ENCODE measurements around the gene GAPVD1.
A peak's percentile ranks its signal among the peaks of the same experiment; 100 is the strongest.
"Not testable (repeated sequence)": the region's sequence is repeated elsewhere in the genome, so short reads cannot be mapped to it uniquely, and the experiment has no call there.

GAPVD1 gene

DNA sequence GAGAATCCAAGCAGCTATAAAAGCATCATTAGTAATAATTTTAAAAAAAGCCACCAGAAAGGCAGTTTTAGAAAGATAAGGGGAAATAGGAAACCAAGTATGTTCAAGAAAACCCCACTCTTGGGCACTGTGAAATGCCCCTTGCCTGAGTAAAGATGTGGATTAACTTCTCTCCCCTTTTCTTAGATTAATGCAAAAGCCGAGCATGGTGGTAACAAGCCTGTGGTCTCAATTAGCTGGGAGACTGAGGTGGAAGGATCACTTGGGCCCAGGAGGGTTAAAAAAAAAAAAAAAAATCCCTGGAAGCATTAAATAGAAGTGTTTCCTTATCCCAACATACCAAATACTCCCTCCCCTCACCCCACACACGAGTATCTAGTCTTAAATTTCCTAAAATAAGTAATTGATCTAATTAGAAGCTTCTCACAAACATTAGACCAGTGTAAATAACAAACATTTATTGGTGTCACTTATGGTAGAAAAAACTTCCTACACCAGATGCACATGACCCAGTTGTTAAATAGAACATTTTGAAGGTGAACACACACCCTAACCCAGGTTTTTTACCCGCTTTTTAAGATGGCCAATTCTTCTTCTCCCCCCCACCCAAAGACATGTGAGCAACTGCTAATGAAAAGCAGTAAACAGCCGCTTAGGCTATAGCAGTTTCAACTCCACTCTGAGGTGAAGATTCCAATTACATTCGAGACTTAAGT is 25.7 kb upstream of the GAPVD1 start:
- Histone ChIP-seq H3K4ac (ENCODE audit: low read depth, low read length) (no peak overlapping the region), H3K27ac (ENCODE audit: low read depth, low read length) (no peak overlapping the region), H3K4me1 (ENCODE audit: control insufficient read depth in 1 of 2, insufficient read depth in 2 of 2, low read length in 2 of 2) (peaks cover 4 to 8% of the 10 kb centered on the region in 2 experiments), H3K9me3 (ENCODE audit: insufficient read depth, low read depth, low read length) (no peaks in the 10 kb centered on the region), H3K4me2 (ENCODE audit: low read length) (no peak overlapping the region), H4K8ac (ENCODE audit: low read depth, low read length) (no peak overlapping the region), H3K79me2 (ENCODE audit: control insufficient read depth, insufficient read depth, low read length, poor library complexity) (peaks cover 7% of the 10 kb centered on the region), H4K12ac (ENCODE audit: low read depth, low read length) (no peak overlapping the region), H4K91ac (ENCODE audit: low read depth, low read length) (no peak overlapping the region), H3K79me1 (ENCODE audit: low read length) (peaks cover 5% of the 10 kb centered on the region), H2BK5ac (ENCODE audit: low read depth, low read length, poor library complexity) (no peak overlapping the region), H2AFZ (ENCODE audit: insufficient read depth, low read length, poor library complexity) (no peak overlapping the region), H3K27me3 (ENCODE audit: insufficient read depth, low read length) (no peaks in the 10 kb centered on the region), H3K14ac (ENCODE audit: low read length) (no peak overlapping the region), H2BK12ac (ENCODE audit: low read length) (no peak overlapping the region), H3K23ac (ENCODE audit: low read length) (no peak overlapping the region), H3K18ac (ENCODE audit: low read length) (no peak overlapping the region), H3K9ac (ENCODE audit: low read length) (no peak overlapping the region), H3K4me3 (ENCODE audit: low read depth, low read length) (no peak overlapping the region), H2AK5ac (ENCODE audit: low read length) (no peak overlapping the region), H3K36me3 (ENCODE audit: control insufficient read depth in 1 of 2, insufficient read depth in 2 of 2, low read length in 2 of 2) (peaks cover 24 to 44% of the 10 kb centered on the region in 2 experiments), H2BK120ac (ENCODE audit: insufficient read depth, low read length, poor library complexity) (no peak overlapping the region)
- DNase-seq: peak in 1 of 2 donors; percentile 27
- no CpG with 5 or more reads among the region's 5 CpGs for WGBS (ENCODE audit: extremely low coverage, insufficient coverage, insufficient read length)

DNA sequence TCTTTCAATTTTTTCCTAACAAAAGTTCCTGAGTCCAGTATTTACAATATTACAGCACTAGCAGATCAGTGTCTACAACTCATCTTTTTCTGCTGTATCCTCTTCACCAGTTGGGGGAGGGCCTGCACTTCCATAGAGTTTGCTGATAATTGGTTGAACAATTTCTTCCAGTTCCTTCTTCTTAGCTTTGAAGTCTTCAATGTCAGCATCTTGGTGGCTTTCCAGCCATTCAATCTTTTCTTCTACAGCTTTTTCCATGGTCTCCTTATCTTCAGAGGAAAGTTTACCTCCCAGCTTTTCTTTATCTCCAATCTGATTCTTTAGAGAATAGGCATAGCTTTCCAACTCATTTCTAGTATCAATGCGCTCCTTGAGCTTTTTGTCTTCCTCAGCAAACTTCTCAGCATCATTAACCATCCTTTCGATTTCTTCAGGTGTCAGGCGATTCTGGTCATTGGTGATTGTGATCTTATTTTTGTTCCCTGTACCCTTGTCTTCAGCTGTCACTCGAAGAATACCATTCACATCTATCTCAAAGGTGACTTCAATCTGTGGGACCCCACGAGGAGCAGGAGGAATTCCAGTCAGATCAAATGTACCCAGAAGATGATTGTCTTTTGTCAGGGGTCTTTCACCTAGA is 25.0 kb upstream of the GAPVD1 start:
- not testable (repeated sequence) for H4K91ac ChIP-seq (ENCODE audit: low read depth, low read length); H2BK120ac ChIP-seq (ENCODE audit: insufficient read depth, low read length, poor library complexity); H3K23ac ChIP-seq (ENCODE audit: low read length); H3K14ac ChIP-seq (ENCODE audit: low read length); H2BK12ac ChIP-seq (ENCODE audit: low read length); H3K4me3 ChIP-seq (ENCODE audit: low read depth, low read length); H3K4me2 ChIP-seq (ENCODE audit: low read length); H3K27ac ChIP-seq (ENCODE audit: low read depth, low read length); H3K9ac ChIP-seq (ENCODE audit: low read length); H2AK5ac ChIP-seq (ENCODE audit: low read length); H3K79me2 ChIP-seq (ENCODE audit: control insufficient read depth, insufficient read depth, low read length, poor library complexity); H4K12ac ChIP-seq (ENCODE audit: low read depth, low read length); H3K18ac ChIP-seq (ENCODE audit: low read length); H3K4me1 ChIP-seq (ENCODE audit: control insufficient read depth in 1 of 2, insufficient read depth in 2 of 2, low read length in 2 of 2); DNase-seq; H2BK5ac ChIP-seq (ENCODE audit: low read depth, low read length, poor library complexity); H4K8ac ChIP-seq (ENCODE audit: low read depth, low read length); H3K9me3 ChIP-seq (ENCODE audit: insufficient read depth, low read depth, low read length); H3K27me3 ChIP-seq (ENCODE audit: insufficient read depth, low read length); H3K4ac ChIP-seq (ENCODE audit: low read depth, low read length); H3K79me1 ChIP-seq (ENCODE audit: low read length); H2AFZ ChIP-seq (ENCODE audit: insufficient read depth, low read length, poor library complexity)
- WGBS (ENCODE audit: extremely low coverage, insufficient coverage, insufficient read length): no CpG with 5 or more reads among the region's 5 CpGs
- peaks cover 21 to 42% of the 10 kb centered on the region in 2 experiments for H3K36me3 ChIP-seq (ENCODE audit: control insufficient read depth in 1 of 2, insufficient read depth in 2 of 2, low read length in 2 of 2)

DNA sequence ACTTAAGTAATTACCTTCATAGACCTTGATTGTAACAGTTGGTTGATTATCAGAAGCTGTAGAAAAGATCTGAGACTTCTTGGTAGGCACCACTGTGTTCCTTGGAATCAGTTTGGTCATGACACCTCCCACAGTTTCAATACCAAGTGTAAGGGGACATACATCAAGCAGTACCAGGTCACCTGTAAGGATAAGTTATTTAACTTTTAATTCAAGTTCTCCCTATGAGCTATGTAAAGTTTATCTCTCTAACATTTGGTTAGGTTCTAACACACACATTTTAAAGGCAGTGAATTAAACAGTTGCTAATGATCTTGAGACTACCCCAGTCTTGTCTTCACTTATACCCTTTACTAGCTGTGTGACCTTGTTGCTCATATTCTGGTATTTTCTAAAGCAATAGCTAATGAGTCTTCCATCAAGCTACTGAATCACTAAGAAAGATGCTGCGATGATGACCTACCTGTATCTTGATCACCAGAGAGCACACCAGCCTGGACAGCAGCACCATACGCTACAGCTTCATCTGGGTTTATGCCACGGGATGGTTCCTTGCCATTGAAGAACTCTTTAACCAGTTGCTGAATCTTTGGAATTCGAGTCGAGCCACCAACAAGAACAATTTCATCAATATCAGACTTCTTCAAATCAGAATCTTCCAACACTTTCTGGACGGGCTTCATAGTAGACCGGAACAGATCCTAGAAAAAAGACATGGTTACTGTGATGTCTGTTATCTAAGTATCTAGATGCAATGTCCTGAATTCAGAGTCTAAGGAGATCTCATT is 23.3 kb upstream of the GAPVD1 start:
- no CpG with 5 or more reads among the region's 7 CpGs for WGBS (ENCODE audit: extremely low coverage, insufficient coverage, insufficient read length)
- Histone ChIP-seq H3K79me1 (ENCODE audit: low read length) (peaks cover 11% of the 10 kb centered on the region), H3K9me3 (ENCODE audit: insufficient read depth, low read depth, low read length) (no peaks in the 10 kb centered on the region), H3K36me3 (ENCODE audit: control insufficient read depth in 1 of 2, insufficient read depth in 2 of 2, low read length in 2 of 2) (peaks cover 21 to 39% of the 10 kb centered on the region in 2 experiments), H2BK120ac (ENCODE audit: insufficient read depth, low read length, poor library complexity) (no peak overlapping the region), H3K4me1 (ENCODE audit: control insufficient read depth in 1 of 2, insufficient read depth in 2 of 2, low read length in 2 of 2) (peaks cover 8 to 10% of the 10 kb centered on the region in 2 experiments), H3K18ac (ENCODE audit: low read length) (no peak overlapping the region), H3K14ac (ENCODE audit: low read length) (no peak overlapping the region), H2BK5ac (ENCODE audit: low read depth, low read length, poor library complexity) (no peak overlapping the region), H3K4me3 (ENCODE audit: low read depth, low read length) (no peak overlapping the region), H2BK12ac (ENCODE audit: low read length) (no peak overlapping the region), H3K23ac (ENCODE audit: low read length) (no peak overlapping the region), H3K4me2 (ENCODE audit: low read length) (peak overlapping the region; percentile 45), H3K4ac (ENCODE audit: low read depth, low read length) (peak overlapping the region; percentile 39), H3K27me3 (ENCODE audit: insufficient read depth, low read length) (no peaks in the 10 kb centered on the region), H2AFZ (ENCODE audit: insufficient read depth, low read length, poor library complexity) (no peak overlapping the region), H3K9ac (ENCODE audit: low read length) (no peak overlapping the region), H2AK5ac (ENCODE audit: low read length) (no peak overlapping the region), H4K8ac (ENCODE audit: low read depth, low read length) (no peak overlapping the region), H4K91ac (ENCODE audit: low read depth, low read length) (no peak overlapping the region), H3K27ac (ENCODE audit: low read depth, low read length) (no peak overlapping the region), H3K79me2 (ENCODE audit: control insufficient read depth, insufficient read depth, low read length, poor library complexity) (peaks cover 13% of the 10 kb centered on the region), H4K12ac (ENCODE audit: low read depth, low read length) (no peak overlapping the region)
- no peak for DNase-seq

DNA sequence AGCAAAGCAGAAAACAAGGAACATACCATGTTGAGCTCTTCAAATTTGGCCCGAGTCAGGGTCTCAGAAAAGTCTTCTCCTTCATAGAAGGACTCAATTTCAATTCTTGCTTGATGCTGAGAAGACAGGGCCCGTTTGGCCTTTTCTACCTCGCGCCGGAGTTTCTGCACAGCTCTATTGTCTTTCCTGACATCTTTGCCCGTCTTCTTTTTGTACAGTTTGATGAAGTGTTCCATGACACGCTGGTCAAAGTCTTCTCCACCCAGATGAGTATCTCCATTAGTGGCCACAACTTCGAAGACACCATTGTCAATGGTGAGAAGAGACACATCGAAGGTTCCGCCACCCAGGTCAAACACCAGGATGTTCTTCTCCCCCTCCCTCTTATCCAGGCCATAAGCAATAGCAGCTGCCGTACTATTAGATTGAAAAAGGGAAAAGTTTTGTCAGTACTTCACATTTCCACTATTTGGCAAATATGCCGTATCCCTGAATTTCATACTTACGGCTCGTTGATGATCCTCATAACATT is 22.6 kb upstream of the GAPVD1 start:
- Histone ChIP-seq H4K91ac (ENCODE audit: low read depth, low read length) (no peak overlapping the region), H2BK5ac (ENCODE audit: low read depth, low read length, poor library complexity) (no peak overlapping the region), H3K79me1 (ENCODE audit: low read length) (peaks cover 11% of the 10 kb centered on the region), H3K4me3 (ENCODE audit: low read depth, low read length) (peak overlapping the region; percentile 25), H3K4me1 (ENCODE audit: control insufficient read depth in 1 of 2, insufficient read depth in 2 of 2, low read length in 2 of 2) (peaks cover 8 to 10% of the 10 kb centered on the region in 2 experiments), H3K9me3 (ENCODE audit: insufficient read depth, low read depth, low read length) (no peaks in the 10 kb centered on the region), H2AFZ (ENCODE audit: insufficient read depth, low read length, poor library complexity) (no peak overlapping the region), H3K18ac (ENCODE audit: low read length) (no peak overlapping the region), H3K4me2 (ENCODE audit: low read length) (peak overlapping the region; percentile 45), H2BK12ac (ENCODE audit: low read length) (no peak overlapping the region), H3K36me3 (ENCODE audit: control insufficient read depth in 1 of 2, insufficient read depth in 2 of 2, low read length in 2 of 2) (peaks cover 21 to 39% of the 10 kb centered on the region in 2 experiments), H3K79me2 (ENCODE audit: control insufficient read depth, insufficient read depth, low read length, poor library complexity) (peaks cover 13% of the 10 kb centered on the region), H3K23ac (ENCODE audit: low read length) (no peak overlapping the region), H4K8ac (ENCODE audit: low read depth, low read length) (no peak overlapping the region), H3K4ac (ENCODE audit: low read depth, low read length) (peak overlapping the region; percentile 49), H3K27ac (ENCODE audit: low read depth, low read length) (no peak overlapping the region), H2AK5ac (ENCODE audit: low read length) (no peak overlapping the region), H3K27me3 (ENCODE audit: insufficient read depth, low read length) (no peaks in the 10 kb centered on the region), H3K14ac (ENCODE audit: low read length) (no peak overlapping the region), H3K9ac (ENCODE audit: low read length) (no peak overlapping the region), H4K12ac (ENCODE audit: low read depth, low read length) (no peak overlapping the region), H2BK120ac (ENCODE audit: insufficient read depth, low read length, poor library complexity) (no peak overlapping the region)
- no CpG with 5 or more reads among the region's 14 CpGs for WGBS (ENCODE audit: extremely low coverage, insufficient coverage, insufficient read length)
- no peak for DNase-seq
